HG02885 (cell line): ENCODE measurements around the gene WFIKKN1.
A peak's percentile ranks its signal among the peaks of the same experiment; 100 is the strongest.

Experiments used
- ATAC-seq: cut with Tn5 transposase; IDR thresholded peaks from one replicate; pipeline ENCODE4 v1.9.1; 2021; ENCODE audit warnings: mild to moderate bottlenecking; ENCODE audit not compliant: unreplicated experiment, poor library complexity

The WFIKKN1 gene

DNA sequence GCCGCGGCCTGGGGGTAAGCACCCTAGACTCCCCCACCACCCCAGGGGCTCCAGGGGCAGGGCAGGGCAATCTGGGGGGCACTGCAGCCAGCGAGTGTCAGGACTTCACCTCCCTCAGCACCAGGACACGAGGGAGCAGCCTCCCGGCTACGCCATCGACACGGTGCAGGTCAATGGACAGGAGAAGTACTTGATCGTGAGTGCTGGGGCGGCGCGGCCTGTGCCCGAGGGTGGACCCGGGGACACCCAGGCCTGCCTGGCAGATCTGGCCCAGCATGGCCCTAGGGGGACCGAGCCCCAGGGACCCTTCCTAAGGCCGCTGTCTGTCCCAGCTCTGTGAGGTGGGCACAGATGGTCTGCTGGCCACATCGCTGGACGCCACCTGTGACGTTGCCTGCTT lies 41.6 kb downstream of the WFIKKN1 start:
- no peak for ATAC-seq

DNA sequence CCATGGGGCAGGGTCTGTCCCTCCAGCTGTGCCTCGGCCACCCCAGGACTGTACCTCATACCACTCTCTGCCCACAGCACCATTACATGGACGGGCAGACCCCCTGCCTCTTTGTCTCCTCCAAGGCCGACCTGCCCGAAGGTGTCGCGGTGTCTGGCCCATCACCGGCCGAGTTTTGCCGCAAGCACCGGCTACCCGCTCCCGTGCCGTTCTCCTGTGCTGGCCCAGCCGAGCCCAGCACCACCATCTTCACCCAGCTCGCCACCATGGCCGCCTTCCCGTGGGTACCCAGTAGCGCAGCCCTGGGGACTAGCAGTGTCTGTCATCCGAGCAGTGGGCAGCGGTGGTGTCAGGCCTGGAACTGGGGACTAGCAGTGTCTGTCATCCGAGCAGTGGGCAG lies 42.1 kb downstream of the WFIKKN1 start:
- ATAC-seq = no peak

GRCh38 chr16:673399-673991 lies 42.7 kb downstream of the WFIKKN1 start:
- ATAC-seq = no peak

GRCh38 chr16:674214-674881 lies 43.6 kb downstream of the WFIKKN1 start:
- ATAC-seq = no peak

- no peak for ATAC-seq
Measured at GRCh38 chr16:674968-675883, 44.4 kb downstream of the WFIKKN1 start, which contains the start of gene RHBDL1. TSS of gene RHBDL1 (plus strand) at chr16:675671. CDS start at chr16:675791, 120 bp downstream.

DNA sequence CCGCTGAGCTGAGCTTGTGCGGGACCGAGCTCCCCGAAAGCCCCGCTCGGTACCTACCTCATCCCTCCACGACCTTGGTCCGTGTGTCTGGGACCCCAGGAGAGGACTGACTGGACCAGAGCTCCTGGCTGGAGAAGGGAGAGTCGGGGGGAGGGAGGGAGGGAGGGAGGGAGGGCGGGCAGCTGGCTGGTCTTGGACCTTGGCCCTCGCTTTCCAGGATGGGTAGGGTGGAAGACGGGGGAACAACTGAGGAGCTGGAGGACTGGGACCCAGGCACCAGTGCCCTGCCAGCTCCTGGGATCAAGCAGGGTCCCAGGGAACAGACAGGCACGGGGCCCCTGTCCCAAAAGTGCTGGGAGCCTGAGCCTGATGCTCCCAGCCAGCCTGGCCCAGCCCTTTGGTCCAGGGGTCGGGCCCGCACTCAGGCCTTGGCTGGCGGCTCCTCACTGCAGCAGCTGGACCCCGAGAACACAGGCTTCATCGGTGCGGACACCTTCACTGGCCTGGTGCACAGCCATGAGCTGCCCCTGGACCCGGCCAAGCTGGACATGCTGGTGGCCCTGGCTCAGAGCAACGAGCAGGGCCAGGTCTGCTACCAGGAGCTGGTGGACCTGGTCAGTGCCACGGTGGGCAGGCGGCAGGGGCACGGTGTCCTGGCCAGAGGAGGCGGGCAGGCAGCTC lies 45.2 kb downstream of the WFIKKN1 start:
- ATAC-seq = no peak

GRCh38 chr16:676565-676902 lies 45.7 kb downstream of the WFIKKN1 start:
- ATAC-seq = no peak

DNA sequence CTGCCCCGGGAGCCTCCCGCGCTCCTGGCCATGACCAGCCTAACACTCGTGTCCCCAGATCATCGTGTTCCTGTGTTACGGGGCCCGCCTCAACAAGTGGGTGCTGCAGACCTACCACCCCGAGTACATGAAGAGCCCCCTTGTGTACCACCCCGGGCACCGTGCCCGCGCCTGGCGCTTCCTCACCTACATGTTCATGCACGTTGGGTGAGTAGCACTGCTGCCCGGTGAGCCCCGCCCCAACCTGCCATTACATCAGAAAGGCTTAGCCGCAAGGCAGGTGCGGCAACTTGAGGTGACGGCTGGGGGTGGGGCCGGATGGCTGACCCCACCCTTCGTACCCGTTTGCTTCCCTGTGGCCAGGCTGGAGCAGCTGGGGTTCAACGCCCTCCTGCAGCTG lies 46.1 kb downstream of the WFIKKN1 start:
- no peak for ATAC-seq

GRCh38 chr16:677316-678190 lies 46.8 kb downstream of the WFIKKN1 start:
- no peak for ATAC-seq

- no peak for ATAC-seq
Measured at GRCh38 chr16:678209-678857, 47.5 kb downstream of the WFIKKN1 start.

DNA sequence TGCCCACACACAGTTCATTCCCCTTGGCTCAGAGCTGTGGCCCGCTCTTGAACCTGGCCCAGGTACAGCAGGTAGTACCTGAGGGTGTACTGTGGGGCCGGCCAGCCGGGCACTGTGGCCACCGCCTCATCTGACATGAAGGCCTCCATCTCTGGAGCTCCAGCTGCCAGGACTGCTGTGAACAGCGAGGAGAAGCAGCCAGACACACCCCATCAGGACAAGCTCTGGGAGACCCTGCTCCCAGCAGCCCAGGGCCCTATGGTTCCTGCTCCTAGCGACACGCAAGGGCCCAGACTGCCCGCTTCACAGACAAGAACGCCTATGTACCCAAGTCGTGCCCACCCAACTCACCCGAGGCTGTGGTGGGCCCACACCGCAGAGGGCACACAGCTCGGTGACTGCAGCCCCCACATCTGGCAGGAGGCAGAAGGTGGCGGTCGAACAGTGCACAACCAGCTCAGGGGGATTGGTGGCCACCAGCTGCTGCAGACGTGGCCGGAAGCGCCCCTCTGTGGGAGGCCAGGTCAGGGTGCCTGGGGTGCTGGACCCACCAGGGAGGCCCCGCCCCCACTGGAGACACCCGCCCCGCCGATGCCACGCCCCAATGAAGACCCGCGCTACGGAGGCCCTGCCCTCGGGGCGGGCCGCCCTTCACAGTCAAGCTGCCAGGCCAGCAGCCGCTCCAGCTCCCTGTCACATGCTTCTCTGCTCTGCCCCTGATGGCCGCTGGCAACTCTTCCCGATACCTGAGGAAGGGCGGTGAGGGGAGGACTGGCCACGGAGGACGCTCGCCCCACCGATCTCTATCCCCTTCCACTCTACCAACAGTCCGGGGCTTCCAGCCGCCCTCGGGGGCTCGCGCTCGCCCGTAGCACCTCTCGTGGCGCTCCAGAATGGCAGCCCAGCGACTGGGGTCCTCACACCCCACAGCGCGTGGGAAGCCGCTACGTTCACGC lies 48.4 kb downstream of the WFIKKN1 start:
- peak; percentile 7 for ATAC-seq

DNA sequence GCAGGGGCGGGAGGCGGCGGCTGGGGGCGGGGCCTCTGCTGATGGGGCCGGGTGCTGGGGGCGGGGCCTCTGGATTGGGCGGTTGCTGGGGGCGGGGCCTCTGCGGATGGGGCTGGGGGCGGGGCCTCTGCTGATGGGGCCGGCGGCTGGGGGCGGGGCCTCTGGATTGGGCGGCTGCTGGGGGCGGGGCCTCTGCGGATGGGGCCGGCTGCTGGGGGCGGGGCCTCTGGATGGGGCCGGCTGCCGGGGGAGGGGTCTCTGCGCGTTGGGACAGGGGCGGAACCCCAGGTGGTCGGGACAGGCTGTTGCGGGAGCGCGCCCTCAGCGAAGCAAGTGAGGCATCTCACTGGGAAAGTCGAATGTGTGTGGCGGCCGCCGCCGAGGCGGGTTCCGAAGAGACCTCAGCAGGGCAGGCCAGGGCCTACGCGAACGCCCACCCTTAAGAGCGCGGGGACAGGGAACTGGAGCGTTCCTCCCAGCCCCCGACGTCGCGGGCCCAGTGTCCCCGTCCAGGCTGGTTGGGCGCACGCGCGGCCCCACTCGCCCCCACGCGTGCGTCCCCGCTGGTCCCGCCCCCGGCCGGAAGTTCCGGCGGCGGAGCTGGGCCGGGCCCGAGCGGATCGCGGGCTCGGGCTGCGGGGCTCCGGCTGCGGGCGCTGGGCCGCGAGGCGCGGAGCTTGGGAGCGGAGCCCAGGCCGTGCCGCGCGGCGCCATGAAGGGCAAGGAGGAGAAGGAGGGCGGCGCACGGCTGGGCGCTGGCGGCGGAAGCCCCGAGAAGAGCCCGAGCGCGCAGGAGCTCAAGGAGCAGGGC lies 49.2 kb downstream of the WFIKKN1 start, which contains the start of gene STUB1:
TSS of gene STUB1 (plus strand) at position 597 of the 811 bp plus-strand sequence. CDS start at position 713, 116 bp downstream.
- peak; percentile 49 for ATAC-seq

- ATAC-seq = no peak
Measured at GRCh38 chr16:680625-680945, 49.8 kb downstream of the WFIKKN1 start.

- ATAC-seq = no peak
Measured at GRCh38 chr16:680967-681745, 50.4 kb downstream of the WFIKKN1 start.

- ATAC-seq = no peak
Measured at GRCh38 chr16:681746-682427, 51.1 kb downstream of the WFIKKN1 start.
